Endothelial cell of umbilical vein (primary cell): ENCODE results near the gene CCND3. TPM values are rescaled to one million over a fixed set of nuclear protein-coding genes. Genes with fewer than 3 reads are reported as not detected.

ENCODE experiments used
- BruUV-seq: library from RNA; stranded (reverse); fragments of 400-500 nt; replicated peaks from 2 replicates; lab custom pipeline; 2021; lab: Mats Ljungman, UMichigan
- CTCF ChIA-PET: fragments of 300-600, 350-600 bp; sonication (Branson Sonifier 250); formaldehyde crosslinking; loops from one replicate; lab custom pipeline; 2021; ENCODE audit warnings: antibody characterized with exemption, inconsistent platforms; lab: Charles Lee
- POLR2A ChIA-PET: fragments of 300-600, 350-600 bp; sonication (Branson Sonifier 250); formaldehyde crosslinking; loops from one replicate; lab custom pipeline; 2021; ENCODE audit warnings: antibody characterized with exemption, inconsistent platforms; lab: Charles Lee
- DNase-seq: peaks from one replicate; pipeline ENCODE4 v3.0.0-alpha.2; 2011; ENCODE audit warnings: low read depth, low spot score
- FAIRE-seq: peaks from 2 replicates; lab custom pipeline; 2011; peaks lifted over from hg19 to GRCh38; lab: Jason Lieb, UNC
- H2AFZ ChIP-seq: 2 replicates; pipeline ENCODE4 v1.6.0; 2012; ENCODE audit warnings: low read depth, low read length, control low read depth, inconsistent platforms
- H3K27ac ChIP-seq: 2 replicates; pipeline ENCODE4 v1.5.1; 2011; ENCODE audit warnings: low read depth, mild to moderate bottlenecking, control low read depth, low read length, moderate library complexity; ENCODE audit not compliant: insufficient read depth
- H3K27me3 ChIP-seq, 2 experiments: 2 replicates each; pipeline versions ENCODE4 v1.6.0 to v1.6.1; 2011; ENCODE audit warnings: low read length in 2 of 2, mixed read lengths in 1 of 2; ENCODE audit not compliant: control insufficient read depth in 2 of 2, insufficient read depth in 2 of 2
- H3K36me3 ChIP-seq, 2 experiments: 2 replicates in 1 of 2; 3 replicates in 1 of 2; pipeline ENCODE4 v1.5.1; 2011; ENCODE audit warnings: low read length in 2 of 2, mild to moderate bottlenecking in 1 of 2, moderate library complexity in 1 of 2; ENCODE audit not compliant: control insufficient read depth in 2 of 2, insufficient read depth in 2 of 2; ENCODE audit errors: extremely low read depth in 1 of 2
- H3K4me1 ChIP-seq: 3 replicates; pipeline ENCODE4 v1.5.1; 2011; ENCODE audit warnings: mild to moderate bottlenecking, low read length; ENCODE audit not compliant: control insufficient read depth, insufficient read depth; ENCODE audit errors: extremely low read depth
- H3K4me2 ChIP-seq: 2 replicates; pipeline ENCODE4 v1.6.1; 2011; ENCODE audit warnings: low read length, control low read depth, mixed read lengths; ENCODE audit not compliant: insufficient read depth
- H3K4me3 ChIP-seq, 3 experiments: fragments of 200-600 bp in 1 of 3; sonication (generic), shearing (Covaris generic) in 1 of 3; replicated peaks in 1 of 3; 2 replicates each; pipeline ENCODE4 v1.5.1; 2011 to 2016; ENCODE audit warnings: control low read depth in 3 of 3, low read length in 3 of 3, mild to moderate bottlenecking in 2 of 3, inconsistent platforms in 1 of 3, low read depth in 1 of 3, moderate library complexity in 1 of 3; ENCODE audit not compliant: insufficient read depth in 1 of 3
- H3K79me2 ChIP-seq: 2 replicates; pipeline ENCODE4 v1.6.0; 2012; ENCODE audit warnings: low read length, inconsistent platforms; ENCODE audit not compliant: control insufficient read depth, insufficient read depth
- H3K9ac ChIP-seq: replicated peaks from 2 replicates; pipeline ENCODE3; 2011; ENCODE audit warnings: low read length, control low read depth; ENCODE audit not compliant: insufficient read depth; ENCODE audit errors: extremely low read depth
- H3K9me1 ChIP-seq: replicated peaks from 3 replicates; pipeline ENCODE4 v1.6.0; 2011; ENCODE audit warnings: mild to moderate bottlenecking, low read length; ENCODE audit not compliant: control insufficient read depth, insufficient read depth; ENCODE audit errors: extremely low read depth
- H3K9me3 ChIP-seq: replicated peaks from 2 replicates; pipeline ENCODE4 v1.5.1; 2012; ENCODE audit warnings: low read length, inconsistent platforms; ENCODE audit not compliant: control insufficient read depth, insufficient read depth
- H4K20me1 ChIP-seq: replicated peaks from 2 replicates; pipeline ENCODE3; 2011; ENCODE audit warnings: mild to moderate bottlenecking, low read length; ENCODE audit not compliant: control insufficient read depth, insufficient read depth; ENCODE audit errors: extremely low read depth
- CTCF ChIP-seq, 2 donors: IDR thresholded peaks; 1 replicate in 1 of 2; 2 replicates in 1 of 2; pipeline ENCODE4 v1.5.1; 2011; ENCODE audit warnings: low read length in 2 of 2, mild to moderate bottlenecking in 2 of 2, moderate library complexity in 2 of 2, control low read depth in 1 of 2, inconsistent platforms in 1 of 2, low read depth in 1 of 2; ENCODE audit not compliant: insufficient read depth in 1 of 2; ENCODE audit errors: extremely low read depth in 1 of 2
- EZH2 ChIP-seq: IDR thresholded peaks from 2 replicates; pipeline ENCODE4 v1.6.1; 2012; ENCODE audit warnings: borderline replicate concordance, low read depth, mild to moderate bottlenecking, moderate library complexity, low read length, inconsistent platforms; ENCODE audit not compliant: severe bottlenecking
- MAX ChIP-seq: IDR thresholded peaks from 2 replicates; pipeline ENCODE4 v1.6.1; 2011; ENCODE audit not compliant: insufficient read depth, insufficient read length
- MYC ChIP-seq: IDR thresholded peaks from one replicate; pipeline ENCODE4 v1.6.1; 2011; ENCODE audit warnings: mild to moderate bottlenecking, low read depth, low read length
- POLR2A ChIP-seq: IDR thresholded peaks from 2 replicates; pipeline ENCODE4 v1.6.1; 2012; ENCODE audit warnings: low read depth, mild to moderate bottlenecking, control low read depth, low read length
- POLR2AphosphoS5 ChIP-seq: IDR thresholded peaks from 2 replicates; pipeline ENCODE4 v1.6.1; 2012; ENCODE audit warnings: low read depth, mild to moderate bottlenecking, control low read depth, low read length, moderate library complexity; ENCODE audit not compliant: insufficient read depth
- dilution Hi-C: fragments of 300-500 bp; cut with MboI; formaldehyde crosslinking; loops from one replicate; pipeline ENCODE4 v1.15.0; 2019; ENCODE audit warnings: low sequenced_read_pairs; ENCODE audit not compliant: extremely low pct_ligation_motif_present
- intact Hi-C: fragments of 100-400 bp; cut with micrococcal nuclease; formaldehyde crosslinking; loops from one replicate; pipeline ENCODE4 v1.10.0; 2022
- polyA plus RNA-seq, 4 experiments: library from polyadenylated mRNA; depleted of rRNA in 3 of 4; stranded (reverse) in 3 of 4; unstranded in 1 of 4; fragments of >200 nt; gene quantifications; 2 replicates each; pipeline versions ENCODE4 v1.2.1 to v1.2.3, GENCODE V29; 2011 to 2012; ENCODE audit warnings: missing spikeins in 1 of 4
- total RNA-seq: library from RNA; stranded (reverse); gene quantifications from 2 replicates; pipeline ENCODE4 v1.2.3, GENCODE V29; 2021

CCND3 gene
- total and polyA plus RNA-seq, 2 donors (not counting 3 experiments of a cell fraction or from before 2014, with no cell fraction given): 87.5 to 98.7 TPM

GRCh38 chr6:41963371-41963770 lies 21.8 kb upstream of the CCND3 start:
- ChIA-PET CTCF (interaction anchor here (1.1 to 1.4 kb wide), 2 partner anchors 26 to 81 kb away, joined by 4 to 5 read pairs; no protein-coding TSS in a partner anchor), POLR2A (no interaction called here)
- Histone ChIP-seq H4K20me1 (no peaks in the 10 kb centered on the region), H3K9ac (no peak overlapping the region), H3K9me1 (no peaks in the 10 kb centered on the region), H2AFZ (no peak overlapping the region), H3K4me1 (peaks cover 31% of the 10 kb centered on the region), H3K36me3 (no peaks in the 10 kb centered on the region), H3K27ac (no peak overlapping the region), H3K27me3 (no peaks in the 10 kb centered on the region), H3K4me3 (no peak overlapping the region), H3K9me3 (no peaks in the 10 kb centered on the region), H3K4me2 (no peak overlapping the region), H3K79me2 (no peaks in the 10 kb centered on the region)
- TF ChIP-seq EZH2 (no peak), MAX (no peak), POLR2A (no peak)
- BruUV-seq: no TSS peak
- intact Hi-C loops: no loop called here
- dilution Hi-C loops: no loop called here
- FAIRE-seq (no peak), DNase-seq (no peak)

- Histone ChIP-seq H3K27ac (no peak overlapping the region), H3K79me2 (no peaks in the 10 kb centered on the region), H3K9me1 (no peaks in the 10 kb centered on the region), H3K4me3 (no peak overlapping the region), H3K9ac (no peak overlapping the region), H3K36me3 (no peaks in the 10 kb centered on the region), H2AFZ (no peak overlapping the region), H3K4me2 (no peak overlapping the region), H4K20me1 (no peaks in the 10 kb centered on the region), H3K9me3 (no peaks in the 10 kb centered on the region), H3K4me1 (no peaks in the 10 kb centered on the region), H3K27me3 (no peaks in the 10 kb centered on the region)
- FAIRE-seq: no peak
- intact Hi-C loops: no loop called here
- CTCF ChIA-PET: interaction anchor here (2.4 kb wide), 1 partner anchor 16 kb away, joined by 7 read pairs; no protein-coding TSS in a partner anchor
- POLR2A ChIA-PET: no interaction called here
- BruUV-seq: no TSS peak
- dilution Hi-C loops: no loop called here
- no peak for DNase-seq
- TF ChIP-seq POLR2AphosphoS5 (no peak), CTCF (IDR thresholded peaks at IDR 0.05; ENCODE audit: extremely low read depth in 1 of 2, insufficient read depth in 1 of 2, low read depth in 1 of 2, low read length in 2 of 2) (no peak), MYC (no peak), MAX (no peak)
Observed at GRCh38 chr6:41960028-41960427, 18.4 kb upstream of the CCND3 start.
